NCI-H1436 treated with DMSO at 0.1 percent for 48 hours (cell line): ENCODE data around the gene CORO2A.
"Not testable (repeated sequence)": the region's sequence is repeated elsewhere in the genome, so short reads cannot be mapped to it uniquely, and the experiment has no call there.

Experiments
- DNase-seq: peaks from one replicate; lab custom pipeline; 2025; lab: John Stamatoyannopoulos, UW

The CORO2A gene

GRCh38 chr9:98117097-98117496, 75.3 kb downstream of the CORO2A start:
- not testable (repeated sequence) for DNase-seq

DNA sequence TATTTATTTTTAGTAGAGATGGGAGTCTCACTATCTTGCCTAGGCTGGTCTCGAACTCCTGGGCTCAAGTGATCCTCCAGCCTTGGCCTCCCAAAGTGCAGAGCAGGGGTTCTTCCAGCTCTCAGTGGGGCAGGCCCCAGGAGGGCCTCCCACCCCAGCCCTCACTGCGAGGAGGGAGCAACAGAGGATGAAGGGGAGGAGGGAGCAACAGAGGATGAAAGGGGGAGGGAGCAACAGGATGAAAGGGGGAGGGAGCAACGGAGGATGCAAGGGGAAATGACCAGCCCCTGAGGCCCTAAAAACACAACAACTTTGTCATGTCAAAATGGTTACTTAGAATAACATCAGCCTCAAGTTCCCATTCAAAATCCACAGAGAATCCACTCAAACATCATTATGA, 83.4 kb downstream of the CORO2A start:
- DNase-seq: no peak

DNA sequence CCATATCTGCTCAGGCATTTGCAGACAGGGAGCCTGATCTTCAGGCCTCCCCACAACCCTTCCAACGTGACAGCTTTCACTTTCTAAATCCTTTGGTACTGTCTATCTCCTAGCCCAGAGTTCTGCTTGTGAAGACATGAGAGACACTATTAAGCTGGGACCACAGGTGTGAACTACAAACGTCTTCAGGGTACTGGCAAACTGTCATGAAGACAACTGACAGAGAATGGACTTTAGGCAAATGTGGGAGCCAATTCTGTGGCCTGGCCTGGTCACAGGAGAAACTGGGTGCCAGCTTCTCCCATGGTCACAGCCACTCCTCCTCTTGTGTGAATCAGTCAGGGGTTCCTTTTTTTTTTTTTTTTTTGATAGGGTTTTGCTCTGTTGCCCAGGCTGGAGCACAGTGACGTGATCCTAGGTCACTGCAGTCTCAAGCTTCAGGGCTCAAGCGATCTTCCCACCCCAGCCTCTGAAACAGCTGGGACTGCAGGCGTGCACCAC, 83.9 kb downstream of the CORO2A start:
- DNase-seq: no peak

- no peak for DNase-seq
These were observed 84.5 kb downstream of the CORO2A start for GRCh38 chr9:98107926-98108325.

- DNase-seq: no peak
These were observed 87.4 kb downstream of the CORO2A start for GRCh38 chr9:98105006-98105405.

- no peak for DNase-seq
These were observed 88.0 kb downstream of the CORO2A start for GRCh38 chr9:98104445-98104881.

GRCh38 chr9:98101868-98102273, 90.6 kb downstream of the CORO2A start:
- no peak for DNase-seq

DNA sequence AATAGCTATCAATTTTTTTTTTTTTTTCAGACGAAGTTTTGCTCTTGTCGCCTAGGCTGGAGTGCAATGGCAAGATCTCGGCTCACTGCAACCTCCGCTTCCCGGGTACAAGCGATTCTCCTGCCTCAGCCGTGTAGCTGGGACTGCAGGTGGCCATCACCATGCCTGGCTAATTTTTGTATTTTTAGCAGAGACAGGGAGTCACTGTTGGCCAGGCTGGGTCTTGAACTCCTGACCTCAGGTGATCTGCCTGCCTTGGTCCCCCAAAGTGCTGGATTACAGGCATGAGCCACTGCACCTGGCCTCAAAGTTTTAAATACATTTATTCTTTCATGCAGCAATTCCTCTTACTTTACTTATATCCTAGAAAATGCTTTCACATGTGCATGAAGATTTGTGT, 91.0 kb downstream of the CORO2A start:
- no peak for DNase-seq

DNA sequence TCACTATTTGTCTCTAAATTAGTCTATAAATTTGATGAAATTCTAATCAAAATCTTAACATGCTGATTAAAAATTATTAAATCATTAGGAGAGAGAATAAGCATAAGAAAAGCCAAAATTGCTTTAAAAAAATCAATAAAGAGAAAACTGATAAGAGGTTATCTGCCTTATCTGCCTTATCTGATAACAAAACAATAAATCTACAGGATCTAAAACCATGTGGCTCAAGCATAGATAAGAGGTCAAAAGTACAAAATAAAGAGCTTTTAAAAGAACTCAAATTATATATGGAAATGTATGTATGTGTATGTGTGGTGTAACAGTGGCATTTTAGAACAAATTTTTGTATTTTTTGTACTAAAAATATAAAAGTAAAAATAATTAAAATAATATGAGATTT, 92.0 kb downstream of the CORO2A start:
- DNase-seq: no peak

DNA sequence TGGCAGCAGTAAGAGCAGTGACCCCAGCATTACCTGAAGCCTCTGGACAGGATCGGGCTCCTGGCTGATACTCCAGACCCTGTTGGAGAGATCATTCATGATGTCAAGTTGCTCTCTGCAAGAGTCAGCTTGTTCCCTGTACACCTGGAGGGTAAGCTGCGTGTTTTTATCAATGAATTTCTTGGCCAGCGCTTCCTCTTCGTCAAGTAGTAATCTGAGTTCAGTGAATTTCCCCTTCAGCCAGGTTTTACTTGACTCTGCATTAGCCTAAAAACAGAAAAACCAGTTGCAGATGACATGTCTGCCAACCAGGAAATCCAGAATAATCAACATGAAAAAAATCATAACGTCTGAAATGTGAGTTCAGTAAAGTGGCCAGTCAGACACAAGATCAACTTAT, 92.5 kb downstream of the CORO2A start:
- no peak for DNase-seq

DNA sequence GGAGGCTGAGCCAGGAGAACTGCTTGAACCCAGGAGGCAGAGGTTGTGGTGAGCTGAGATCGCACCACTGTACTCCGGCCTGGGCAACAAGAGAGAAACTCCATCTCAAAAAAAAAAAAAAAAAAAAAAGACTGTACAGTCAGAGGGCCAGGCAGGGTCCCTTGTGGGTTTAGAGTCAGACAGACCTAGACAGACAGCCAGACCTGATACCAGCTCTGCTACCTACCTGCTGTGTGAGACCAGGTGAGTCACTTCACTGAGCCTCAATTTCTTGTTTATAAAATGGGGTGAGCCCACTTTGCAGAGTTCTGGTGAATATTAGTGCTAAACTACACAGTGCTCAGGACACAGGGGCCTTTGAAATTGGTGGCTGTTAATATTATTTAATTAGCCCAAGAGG, 93.1 kb downstream of the CORO2A start:
- no peak for DNase-seq

DNA sequence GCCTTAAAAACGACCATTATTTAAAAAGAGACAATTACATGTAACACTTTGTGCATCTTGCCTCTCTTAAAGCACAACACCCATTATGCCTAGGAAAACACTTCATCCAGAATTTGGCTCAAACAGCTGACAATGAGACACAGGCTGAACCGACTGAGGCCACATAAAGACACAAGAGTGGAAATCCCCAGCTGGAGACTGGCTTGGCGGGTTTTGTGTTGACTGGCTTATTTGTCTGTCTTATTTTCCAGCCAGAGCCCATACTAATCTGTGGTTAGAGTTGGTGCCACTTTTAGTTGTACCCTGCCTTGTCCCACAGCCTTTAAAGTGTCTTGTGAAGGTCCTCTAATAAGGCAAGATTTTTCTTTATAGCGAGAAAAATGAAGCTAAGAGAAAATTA, 94.6 kb downstream of the CORO2A start:
- DNase-seq: no peak

DNA sequence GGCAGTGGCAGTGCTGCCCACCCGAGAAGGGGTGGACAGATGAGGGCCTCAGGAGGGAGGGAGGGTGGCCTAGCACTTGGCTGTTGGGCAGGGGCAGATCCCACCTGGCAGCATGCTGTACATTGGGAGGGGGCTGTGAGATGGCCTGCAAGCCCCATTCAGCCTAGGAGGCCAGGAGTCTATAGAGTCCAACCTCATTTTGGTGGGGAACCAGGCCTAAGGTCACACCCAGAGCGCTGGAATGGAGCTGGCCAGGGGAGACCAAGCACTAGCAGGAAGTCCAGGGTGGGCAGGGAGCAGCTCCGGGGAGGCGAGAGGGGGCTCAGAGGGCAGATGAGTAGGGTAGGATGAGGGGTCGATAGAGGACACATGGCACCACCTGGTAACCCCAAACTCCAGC, 96.3 kb downstream of the CORO2A start:
- DNase-seq: no peak

DNA sequence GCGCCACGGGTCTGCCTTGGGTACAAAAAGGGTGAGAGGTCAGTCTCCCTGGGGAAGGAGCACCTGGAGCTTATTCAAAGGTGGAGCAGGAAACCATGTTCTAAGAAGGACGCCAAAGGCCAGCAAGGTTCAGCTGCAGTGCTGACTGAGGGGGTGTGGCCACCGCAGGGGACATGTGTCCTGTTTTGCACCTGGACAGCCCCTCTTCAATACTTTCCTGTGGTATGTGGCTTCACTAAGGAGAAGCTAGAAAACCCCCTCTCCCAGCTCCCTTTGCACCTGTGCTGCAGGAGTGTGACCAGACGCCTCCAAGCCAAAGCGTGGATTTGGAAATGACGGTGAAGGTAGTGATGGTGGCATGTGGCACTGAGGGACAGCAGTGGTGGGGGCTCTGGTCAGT, 97.0 kb downstream of the CORO2A start:
- DNase-seq: no peak

DNA sequence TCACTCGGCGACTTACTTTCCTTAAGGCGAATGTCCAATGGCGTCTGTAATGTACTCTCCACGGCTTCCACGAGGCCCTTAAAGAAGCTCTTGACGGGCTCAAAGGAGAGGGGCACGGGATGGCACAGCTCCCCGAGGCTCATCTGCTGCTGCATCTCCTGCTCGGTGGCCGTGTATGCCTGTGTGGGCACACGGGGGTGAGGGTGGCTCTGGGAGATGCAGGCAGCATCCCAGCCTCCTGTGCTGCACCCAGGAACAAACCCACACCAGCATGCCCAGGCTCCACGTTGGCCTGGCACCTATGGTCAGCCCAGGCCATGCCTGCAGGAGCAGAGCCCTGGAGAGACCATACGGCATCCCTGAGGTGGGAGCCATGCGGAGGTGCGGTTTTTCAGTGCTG, 97.6 kb downstream of the CORO2A start:
- DNase-seq: no peak

DNA sequence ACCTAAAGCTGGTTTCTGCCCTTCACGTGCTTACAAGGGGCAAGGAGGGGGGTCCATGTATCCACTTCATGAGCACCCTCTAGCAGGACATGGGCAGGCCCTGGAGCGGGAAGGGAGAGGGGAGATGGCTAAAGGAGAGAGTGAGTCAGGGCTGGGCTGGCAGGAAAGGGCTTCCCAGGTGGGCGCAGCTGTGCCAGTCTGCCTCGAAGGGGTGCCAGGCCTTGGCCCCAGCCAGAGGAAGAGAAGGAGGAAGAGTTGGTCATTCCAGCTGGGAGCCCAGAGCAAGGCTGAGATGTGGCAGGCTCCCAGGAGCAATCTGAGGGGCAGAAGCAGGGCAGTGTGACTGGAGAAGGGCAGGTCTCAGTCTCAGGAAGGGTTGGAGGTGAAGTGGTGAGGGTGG, 98.1 kb downstream of the CORO2A start:
- no peak for DNase-seq

GRCh38 chr9:98092613-98092931, 99.9 kb downstream of the CORO2A start:
- no peak for DNase-seq

DNA sequence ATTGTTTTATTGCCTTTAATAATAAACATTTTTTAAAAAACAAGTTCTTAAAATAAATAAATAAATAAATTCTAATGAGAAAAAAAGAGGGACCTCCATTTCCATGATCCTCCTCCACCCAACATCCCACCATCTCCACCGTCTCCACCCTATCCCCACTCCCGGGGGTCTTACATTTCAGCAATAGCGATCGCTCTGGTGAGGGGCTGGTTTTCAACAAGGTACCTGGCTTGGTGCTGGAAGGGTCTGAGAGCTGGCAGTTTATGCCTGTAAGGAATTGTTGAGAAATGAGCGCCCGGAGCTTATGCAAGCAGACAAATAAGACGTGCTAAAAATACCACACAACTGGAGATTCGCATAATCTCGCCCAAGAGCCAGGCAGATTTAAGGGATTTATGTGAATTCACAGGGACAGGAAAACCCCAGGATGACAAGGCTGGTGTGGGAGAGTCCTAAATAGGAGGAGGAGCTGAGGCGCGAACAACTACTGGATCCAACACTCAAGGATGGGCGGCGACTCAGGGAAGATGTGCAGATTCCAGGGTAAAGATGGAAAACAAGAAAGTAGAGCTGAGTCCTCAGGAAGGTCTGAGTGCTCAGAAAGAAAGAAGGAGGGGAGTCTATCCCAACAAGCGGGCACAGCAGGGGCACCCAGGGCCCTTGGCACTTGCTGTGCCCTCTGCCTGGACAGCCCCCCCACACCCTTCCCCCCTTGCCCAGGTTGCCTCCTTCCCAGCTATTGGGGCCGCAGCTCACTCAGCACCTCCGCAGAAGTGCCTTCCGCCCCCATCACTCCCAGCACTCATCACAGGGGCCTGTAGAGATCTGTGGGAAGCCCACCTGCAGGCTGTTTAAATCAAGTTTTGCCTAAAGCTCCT, 100.5 kb downstream of the CORO2A start:
- DNase-seq: no peak

GRCh38 chr9:98090674-98091073, 101.8 kb downstream of the CORO2A start:
- DNase-seq: not testable (repeated sequence)

DNA sequence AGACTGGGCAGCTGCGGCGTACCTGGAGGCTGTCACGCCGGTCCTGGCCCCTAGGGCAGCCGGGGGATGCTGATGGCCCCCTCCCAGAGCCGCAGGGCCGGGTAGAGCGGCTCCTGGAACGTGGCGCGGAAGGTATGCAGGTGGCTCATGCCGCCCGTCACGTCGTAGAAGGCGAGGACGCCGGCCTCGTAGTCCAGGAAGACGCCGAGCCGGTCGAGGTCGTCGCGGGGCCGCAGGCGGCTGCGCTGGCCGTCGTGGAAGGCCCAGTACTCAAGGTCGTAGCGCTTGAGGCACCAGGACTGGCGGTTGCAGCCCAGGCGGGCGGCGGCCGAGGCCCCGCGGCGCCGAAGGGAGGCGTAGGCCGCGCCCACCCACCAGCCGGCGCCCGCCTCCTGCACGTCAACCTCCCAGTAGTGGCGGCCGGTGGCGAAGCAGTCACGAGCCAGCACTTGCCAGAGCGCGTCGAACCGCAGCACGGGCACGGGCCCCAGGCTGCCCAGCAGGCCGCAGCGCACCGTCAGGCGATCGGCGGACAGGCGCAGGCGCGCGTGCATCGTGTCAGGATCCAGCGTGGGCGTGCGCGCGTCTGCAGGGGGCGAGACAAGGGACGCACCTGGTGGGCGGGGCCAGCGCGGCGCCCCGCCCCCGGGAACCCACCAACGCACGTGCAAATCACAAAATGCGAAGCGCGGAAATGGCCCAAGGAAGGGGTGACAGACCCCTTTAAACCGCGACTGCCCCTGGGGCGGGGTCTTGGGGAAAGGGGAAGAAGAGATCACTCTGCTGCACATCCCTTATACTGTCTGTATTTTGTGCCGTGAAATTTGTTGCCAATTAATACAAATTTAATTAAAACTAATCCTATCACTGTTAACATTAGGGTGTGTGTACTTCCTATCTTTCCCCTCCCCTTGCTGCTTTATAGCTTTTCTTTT, 104.8 kb downstream of the CORO2A start:
- DNase-seq: no peak

GRCh38 chr9:98086461-98086860, 106.0 kb downstream of the CORO2A start:
- DNase-seq: no peak

GRCh38 chr9:98085944-98086343, 106.5 kb downstream of the CORO2A start:
- DNase-seq: peak; percentile 25

GRCh38 chr9:98085058-98085457, 107.4 kb downstream of the CORO2A start:
- no peak for DNase-seq
